BLaER1 (cell line): ENCODE measurements around the gene BID.
A peak's percentile ranks its signal among the peaks of the same experiment; 100 is the strongest.

Experiments used
- H3K27ac ChIP-seq: shearing (Covaris generic); formaldehyde crosslinking; 2 replicates; pipeline ENCODE4 v1.8.1; 2022
- H3K27me3 ChIP-seq: shearing (Covaris generic); formaldehyde crosslinking; 2 replicates; pipeline ENCODE4 v1.8.1; 2022
- H3K36me3 ChIP-seq: shearing (Covaris generic); formaldehyde crosslinking; 2 replicates; pipeline ENCODE4 v1.8.1; 2022
- H3K4me1 ChIP-seq: shearing (Covaris generic); formaldehyde crosslinking; 2 replicates; pipeline ENCODE4 v1.8.1; 2022
- H3K4me2 ChIP-seq: shearing (Covaris generic); formaldehyde crosslinking; 2 replicates; pipeline ENCODE4 v1.8.1; 2022
- H3K4me3 ChIP-seq: shearing (Covaris generic); formaldehyde crosslinking; 2 replicates; pipeline ENCODE4 v1.8.1; 2022
- H3K9ac ChIP-seq: shearing (Covaris generic); formaldehyde crosslinking; 2 replicates; pipeline ENCODE4 v1.8.1; 2022
- H3K9me3 ChIP-seq: shearing (Covaris generic); formaldehyde crosslinking; 2 replicates; pipeline ENCODE4 v1.8.1; 2022
- H4K20me1 ChIP-seq: shearing (Covaris generic); formaldehyde crosslinking; 2 replicates; pipeline ENCODE4 v1.8.1; 2022
- Cebpa-rat ChIP-seq: shearing (Covaris generic); IDR thresholded peaks from 2 replicates; pipeline ENCODE4 v1.8.1; 2022

The BID gene

GRCh38 chr22:17774206-17774925 is at the start of gene BID:
Gene BID, minus strand, starts transcription at chr22:17774469. Its CDS starts 24,353 bp downstream, at chr22:17750116.
- no peaks in the 10 kb centered on the region for H3K27me3 ChIP-seq
- peak within 1 kb of the TSS; percentile 96 for H3K4me2 ChIP-seq
- H3K9me3 ChIP-seq: no peaks in the 10 kb centered on the region
- H3K4me1 ChIP-seq: peaks cover 84% of the 10 kb centered on the region
- peaks cover 38% of the 10 kb centered on the region for H4K20me1 ChIP-seq
- peaks cover 10% of the 10 kb centered on the region; the same call in 1 of the 2 replicates for H3K36me3 ChIP-seq
- no peak for TF ChIP-seq Cebpa-rat
- peak within 1 kb of the TSS; percentile 97 for H3K27ac ChIP-seq
- peak within 1 kb of the TSS; percentile 74 for H3K4me3 ChIP-seq
- peak within 1 kb of the TSS; percentile 94 for H3K9ac ChIP-seq

GRCh38 chr22:17823964-17824363 is 49.7 kb upstream of the BID start:
- Histone ChIP-seq H3K27ac (no peak overlapping the region), H3K4me2 (no peak overlapping the region), H3K4me3 (no peak overlapping the region), H3K36me3 (peaks cover 76% of the 10 kb centered on the region), H3K4me1 (no peaks in the 10 kb centered on the region), H3K27me3 (no peaks in the 10 kb centered on the region), H4K20me1 (0 out of 2 replicates have a peak, but pooled peaks cover 8% of the 10 kb centered on the region), H3K9ac (no peak overlapping the region), H3K9me3 (no peaks in the 10 kb centered on the region)
- no peak for TF ChIP-seq Cebpa-rat

- H4K20me1 ChIP-seq: 0 out of 2 replicates have a peak, but pooled peaks cover 3% of the 10 kb centered on the region
- H3K4me2 ChIP-seq: no peak overlapping the region
- H3K36me3 ChIP-seq: peaks cover 76% of the 10 kb centered on the region
- no peak overlapping the region for H3K4me3 ChIP-seq
- H3K27me3 ChIP-seq: no peaks in the 10 kb centered on the region
- H3K9me3 ChIP-seq: no peaks in the 10 kb centered on the region
- H3K4me1 ChIP-seq: no peaks in the 10 kb centered on the region
- H3K27ac ChIP-seq: no peak overlapping the region
- no peak for TF ChIP-seq Cebpa-rat
- H3K9ac ChIP-seq: no peak overlapping the region
Observed at GRCh38 chr22:17823226-17823625, 49.0 kb upstream of the BID start.

- Histone ChIP-seq H3K9me3 (no peaks in the 10 kb centered on the region), H3K36me3 (peaks cover 74% of the 10 kb centered on the region), H3K9ac (no peak overlapping the region), H4K20me1 (no peaks in the 10 kb centered on the region), H3K4me3 (no peak overlapping the region), H3K27ac (no peak overlapping the region), H3K27me3 (no peaks in the 10 kb centered on the region), H3K4me1 (no peaks in the 10 kb centered on the region), H3K4me2 (no peak overlapping the region)
- no peak for TF ChIP-seq Cebpa-rat
Observed at GRCh38 chr22:17822087-17822486, 47.8 kb upstream of the BID start.

- no peaks in the 10 kb centered on the region for H3K27me3 ChIP-seq
- no peak overlapping the region for H3K4me3 ChIP-seq
- no peaks in the 10 kb centered on the region for H3K9me3 ChIP-seq
- H4K20me1 ChIP-seq: no peaks in the 10 kb centered on the region
- no peaks in the 10 kb centered on the region for H3K4me1 ChIP-seq
- peaks cover 75% of the 10 kb centered on the region for H3K36me3 ChIP-seq
- H3K27ac ChIP-seq: no peak overlapping the region
- no peak overlapping the region for H3K4me2 ChIP-seq
- no peak for TF ChIP-seq Cebpa-rat
- H3K9ac ChIP-seq: no peak overlapping the region
Observed at GRCh38 chr22:17820879-17821439, 46.7 kb upstream of the BID start.

GRCh38 chr22:17818649-17819048 is 44.4 kb upstream of the BID start:
- H3K36me3 ChIP-seq: peaks cover 72% of the 10 kb centered on the region

GRCh38 chr22:17818180-17818579 is 43.9 kb upstream of the BID start:
- H3K4me3 ChIP-seq: no peak overlapping the region
- H3K9me3 ChIP-seq: no peaks in the 10 kb centered on the region
- H3K27ac ChIP-seq: no peak overlapping the region
- TF ChIP-seq Cebpa-rat: no peak
- H3K36me3 ChIP-seq: peaks cover 72% of the 10 kb centered on the region
- H3K27me3 ChIP-seq: peaks cover 6% of the 10 kb centered on the region; the same call in 1 of the 2 replicates
- no peaks in the 10 kb centered on the region for H4K20me1 ChIP-seq
- H3K9ac ChIP-seq: no peak overlapping the region
- H3K4me2 ChIP-seq: no peak overlapping the region
- peaks cover 9% of the 10 kb centered on the region for H3K4me1 ChIP-seq

More at GRCh38 chr22:17818649-17819048, 44.4 kb upstream of the BID start:
- Histone ChIP-seq H4K20me1 (no peaks in the 10 kb centered on the region), H3K27me3 (peaks cover 1% of the 10 kb centered on the region; the same call in 1 of the 2 replicates), H3K4me3 (no peak overlapping the region), H3K27ac (no peak overlapping the region), H3K4me1 (peaks cover 4% of the 10 kb centered on the region), H3K9me3 (no peaks in the 10 kb centered on the region), H3K9ac (no peak overlapping the region), H3K4me2 (no peak overlapping the region)
- no peak for TF ChIP-seq Cebpa-rat

- no peaks in the 10 kb centered on the region for H4K20me1 ChIP-seq
- H3K27ac ChIP-seq: no peak overlapping the region
- H3K4me1 ChIP-seq: peaks cover 15% of the 10 kb centered on the region
- no peaks in the 10 kb centered on the region for H3K9me3 ChIP-seq
- no peak for TF ChIP-seq Cebpa-rat
- H3K36me3 ChIP-seq: peaks cover 70% of the 10 kb centered on the region
- H3K4me2 ChIP-seq: no peak overlapping the region
- H3K27me3 ChIP-seq: peaks cover 11% of the 10 kb centered on the region; the same call in 1 of the 2 replicates
- no peak overlapping the region for H3K9ac ChIP-seq
- H3K4me3 ChIP-seq: no peak overlapping the region
Observed at GRCh38 chr22:17817511-17818065, 43.3 kb upstream of the BID start.

- no peak overlapping the region for H3K9ac ChIP-seq
- TF ChIP-seq Cebpa-rat: no peak
- H4K20me1 ChIP-seq: no peaks in the 10 kb centered on the region
- H3K4me3 ChIP-seq: no peak overlapping the region
- peaks cover 11% of the 10 kb centered on the region; the same call in 1 of the 2 replicates for H3K27me3 ChIP-seq
- H3K4me1 ChIP-seq: peaks cover 20% of the 10 kb centered on the region
- no peak overlapping the region for H3K27ac ChIP-seq
- no peaks in the 10 kb centered on the region for H3K9me3 ChIP-seq
- no peak overlapping the region for H3K4me2 ChIP-seq
- H3K36me3 ChIP-seq: peaks cover 65% of the 10 kb centered on the region
Observed at GRCh38 chr22:17817079-17817478, 42.8 kb upstream of the BID start.

GRCh38 chr22:17816649-17817048 is 42.4 kb upstream of the BID start:
- no peak overlapping the region for H3K27ac ChIP-seq
- no peak overlapping the region for H3K4me2 ChIP-seq
- no peaks in the 10 kb centered on the region for H4K20me1 ChIP-seq
- H3K27me3 ChIP-seq: peaks cover 11% of the 10 kb centered on the region; the same call in 1 of the 2 replicates
- no peak overlapping the region for H3K4me3 ChIP-seq
- peaks cover 24% of the 10 kb centered on the region for H3K4me1 ChIP-seq
- TF ChIP-seq Cebpa-rat: no peak
- no peak overlapping the region for H3K9ac ChIP-seq
- no peaks in the 10 kb centered on the region for H3K9me3 ChIP-seq
- peaks cover 61% of the 10 kb centered on the region for H3K36me3 ChIP-seq
